ENCODE results near the gene STUB1.

Gene STUB1

DNA sequence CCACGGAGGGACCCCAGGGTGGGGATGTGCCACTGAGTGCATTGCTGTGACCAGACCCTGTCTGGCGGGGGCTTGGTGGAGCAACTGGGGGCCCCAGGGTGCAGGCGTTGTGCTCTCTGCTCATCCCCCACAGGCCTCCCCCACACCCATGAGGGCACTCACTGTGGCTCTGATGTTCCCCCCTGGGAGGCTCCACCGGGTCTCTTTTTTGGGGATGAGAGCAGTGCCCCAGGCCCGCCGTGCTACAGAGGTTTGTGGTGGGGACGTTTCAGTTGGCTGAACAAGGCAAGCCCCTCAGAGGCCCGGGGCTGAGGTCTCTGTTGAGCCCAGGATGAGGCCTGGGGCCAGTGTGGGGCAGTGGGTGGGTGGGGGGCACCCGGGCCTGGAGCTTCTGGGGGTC, 43.5 kb downstream of the STUB1 start:
- in situ Hi-C loops (cut with MboI; ENCODE audit: low pct_unique_long_range_greater_than_20kb, low sequenced_read_pairs, unreplicated experiment): no loop called here
- DNase-seq (ENCODE audit: low spot score): no peak
- TF ChIP-seq, protein P1, sequence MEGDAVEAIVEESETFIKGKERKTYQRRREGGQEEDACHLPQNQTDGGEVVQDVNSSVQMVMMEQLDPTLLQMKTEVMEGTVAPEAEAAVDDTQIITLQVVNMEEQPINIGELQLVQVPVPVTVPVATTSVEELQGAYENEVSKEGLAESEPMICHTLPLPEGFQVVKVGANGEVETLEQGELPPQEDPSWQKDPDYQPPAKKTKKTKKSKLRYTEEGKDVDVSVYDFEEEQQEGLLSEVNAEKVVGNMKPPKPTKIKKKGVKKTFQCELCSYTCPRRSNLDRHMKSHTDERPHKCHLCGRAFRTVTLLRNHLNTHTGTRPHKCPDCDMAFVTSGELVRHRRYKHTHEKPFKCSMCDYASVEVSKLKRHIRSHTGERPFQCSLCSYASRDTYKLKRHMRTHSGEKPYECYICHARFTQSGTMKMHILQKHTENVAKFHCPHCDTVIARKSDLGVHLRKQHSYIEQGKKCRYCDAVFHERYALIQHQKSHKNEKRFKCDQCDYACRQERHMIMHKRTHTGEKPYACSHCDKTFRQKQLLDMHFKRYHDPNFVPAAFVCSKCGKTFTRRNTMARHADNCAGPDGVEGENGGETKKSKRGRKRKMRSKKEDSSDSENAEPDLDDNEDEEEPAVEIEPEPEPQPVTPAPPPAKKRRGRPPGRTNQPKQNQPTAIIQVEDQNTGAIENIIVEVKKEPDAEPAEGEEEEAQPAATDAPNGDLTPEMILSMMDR (IDR thresholded peaks at IDR 0.05; ENCODE audit: extremely low read depth, insufficient read depth, missing control alignments): no peak

DNA sequence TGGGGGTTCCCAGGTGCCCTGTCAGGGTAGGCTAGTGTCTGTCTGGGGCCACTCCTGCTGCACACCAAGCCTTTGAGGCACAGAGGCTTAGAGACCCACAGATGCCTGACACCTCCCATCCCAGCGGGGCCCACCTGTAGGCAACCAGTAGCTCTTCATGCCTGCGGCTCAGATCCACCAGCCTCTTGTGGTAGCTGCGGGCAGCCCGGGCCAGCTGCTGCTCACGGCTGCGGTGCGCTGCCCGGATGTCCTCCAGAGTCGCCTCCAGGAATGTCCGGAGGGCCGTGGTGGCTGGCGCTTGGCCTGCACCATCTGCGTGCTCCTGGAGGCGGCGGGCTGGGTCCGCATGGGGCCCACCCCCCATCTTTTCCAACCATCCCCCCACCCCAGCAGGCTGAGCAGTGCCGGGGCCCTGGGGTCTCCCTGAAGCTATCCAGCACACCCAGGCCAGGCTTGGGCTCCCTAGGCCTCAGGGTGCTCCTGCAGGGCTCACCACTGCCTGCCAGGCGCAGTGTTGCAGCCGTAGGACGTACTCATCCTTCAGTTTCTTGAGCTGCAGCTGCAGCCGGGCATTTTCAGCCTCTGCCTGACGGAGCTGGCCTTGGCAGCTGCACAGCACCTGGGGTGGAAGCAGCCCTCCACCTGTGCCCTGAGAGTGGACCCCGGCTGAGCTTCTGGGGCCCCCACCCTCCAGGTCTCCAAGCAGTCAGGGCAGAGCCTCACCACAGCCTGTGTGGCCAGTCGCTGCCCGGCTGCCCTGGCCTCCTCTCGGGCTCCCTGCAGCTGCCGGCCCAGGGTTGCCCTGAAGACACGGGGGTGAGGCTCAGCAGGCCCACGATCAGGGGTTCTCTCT, 44.2 kb downstream of the STUB1 start:
- in situ Hi-C loops (cut with MboI; ENCODE audit: low pct_unique_long_range_greater_than_20kb, low sequenced_read_pairs, unreplicated experiment): no loop called here
- DNase-seq (ENCODE audit: low spot score): no peak
- TF ChIP-seq, protein P1 (IDR thresholded peaks at IDR 0.05; ENCODE audit: extremely low read depth, insufficient read depth, missing control alignments): no peak

DNA sequence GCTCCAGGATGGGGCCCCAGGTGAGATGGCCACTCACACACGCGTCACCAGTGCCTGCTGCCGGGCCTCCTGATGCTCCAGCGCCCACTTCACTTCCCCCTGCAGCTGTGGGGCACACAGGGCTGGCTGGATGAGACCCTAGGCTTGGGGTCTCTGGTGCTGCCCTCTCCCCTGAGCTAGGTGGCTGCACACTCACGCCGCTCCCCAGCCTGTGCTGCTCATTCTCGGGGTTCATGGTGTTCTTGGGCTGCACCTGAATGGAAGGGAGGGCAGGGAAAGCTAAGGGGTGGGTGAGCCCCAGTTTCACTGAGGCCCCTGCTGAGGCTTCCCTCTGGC, 44.8 kb downstream of the STUB1 start:
- DNase-seq (ENCODE audit: low spot score): no peak
- in situ Hi-C loops (cut with MboI; ENCODE audit: low pct_unique_long_range_greater_than_20kb, low sequenced_read_pairs, unreplicated experiment): no loop called here
- TF ChIP-seq, protein P1 (IDR thresholded peaks at IDR 0.05; ENCODE audit: extremely low read depth, insufficient read depth, missing control alignments): no peak

DNA sequence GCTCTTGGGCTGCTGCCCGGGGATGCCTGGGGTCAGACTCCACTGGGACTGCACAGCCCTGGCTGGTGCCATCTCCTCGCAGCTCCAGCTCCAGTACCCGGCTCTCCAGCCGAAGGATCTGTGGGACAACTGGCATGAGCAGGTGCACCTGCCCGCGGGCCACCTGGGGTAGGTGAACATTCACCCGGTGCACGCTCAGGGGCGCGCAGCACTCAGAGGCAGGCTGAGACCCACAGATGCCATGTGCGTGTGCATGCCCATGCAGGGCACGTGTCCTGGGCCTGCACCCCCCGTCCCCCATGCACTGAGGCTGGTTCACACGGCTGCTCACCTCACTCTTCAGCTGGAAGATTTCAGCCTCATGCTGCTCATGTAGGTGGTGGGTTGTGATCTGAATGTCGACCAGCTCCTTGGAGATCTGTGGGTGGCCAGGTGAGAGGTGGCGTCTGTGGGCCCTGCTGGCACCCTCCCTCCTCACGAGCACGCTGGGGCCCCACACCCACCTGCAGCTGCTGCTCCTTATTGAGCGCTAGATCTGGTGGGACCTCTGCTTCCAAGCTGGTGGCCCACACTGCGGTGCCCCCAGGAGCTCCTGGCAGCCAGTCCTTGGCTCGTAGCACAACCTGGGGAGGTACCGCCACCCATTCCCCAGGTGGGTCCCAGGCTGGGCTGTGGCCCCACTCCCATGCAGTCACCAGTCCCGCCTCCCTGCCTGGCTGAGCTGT, 45.4 kb downstream of the STUB1 start:
- in situ Hi-C loops (cut with MboI; ENCODE audit: low pct_unique_long_range_greater_than_20kb, low sequenced_read_pairs, unreplicated experiment): no loop called here
- TF ChIP-seq, protein P1 (IDR thresholded peaks at IDR 0.05; ENCODE audit: extremely low read depth, insufficient read depth, missing control alignments): no peak
- no peak for DNase-seq (ENCODE audit: low spot score)

DNA sequence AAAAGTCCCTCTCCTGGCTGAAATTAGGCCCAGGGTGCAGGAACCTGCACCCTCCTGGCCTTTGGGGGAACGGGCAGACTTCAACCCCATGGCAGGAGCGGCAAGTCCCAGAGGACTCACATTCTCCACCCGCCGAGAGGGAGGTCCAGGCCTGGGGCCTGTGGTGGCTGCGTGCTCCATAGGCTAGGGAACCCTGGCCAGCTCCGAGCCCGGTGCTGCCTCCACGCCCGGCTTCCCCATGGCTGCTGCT, 45.9 kb downstream of the STUB1 start:
- TF ChIP-seq, protein P1 (IDR thresholded peaks at IDR 0.05; ENCODE audit: extremely low read depth, insufficient read depth, missing control alignments): no peak
- no peak for DNase-seq (ENCODE audit: low spot score)
- in situ Hi-C loops (cut with MboI; ENCODE audit: low pct_unique_long_range_greater_than_20kb, low sequenced_read_pairs, unreplicated experiment): no loop called here

DNA sequence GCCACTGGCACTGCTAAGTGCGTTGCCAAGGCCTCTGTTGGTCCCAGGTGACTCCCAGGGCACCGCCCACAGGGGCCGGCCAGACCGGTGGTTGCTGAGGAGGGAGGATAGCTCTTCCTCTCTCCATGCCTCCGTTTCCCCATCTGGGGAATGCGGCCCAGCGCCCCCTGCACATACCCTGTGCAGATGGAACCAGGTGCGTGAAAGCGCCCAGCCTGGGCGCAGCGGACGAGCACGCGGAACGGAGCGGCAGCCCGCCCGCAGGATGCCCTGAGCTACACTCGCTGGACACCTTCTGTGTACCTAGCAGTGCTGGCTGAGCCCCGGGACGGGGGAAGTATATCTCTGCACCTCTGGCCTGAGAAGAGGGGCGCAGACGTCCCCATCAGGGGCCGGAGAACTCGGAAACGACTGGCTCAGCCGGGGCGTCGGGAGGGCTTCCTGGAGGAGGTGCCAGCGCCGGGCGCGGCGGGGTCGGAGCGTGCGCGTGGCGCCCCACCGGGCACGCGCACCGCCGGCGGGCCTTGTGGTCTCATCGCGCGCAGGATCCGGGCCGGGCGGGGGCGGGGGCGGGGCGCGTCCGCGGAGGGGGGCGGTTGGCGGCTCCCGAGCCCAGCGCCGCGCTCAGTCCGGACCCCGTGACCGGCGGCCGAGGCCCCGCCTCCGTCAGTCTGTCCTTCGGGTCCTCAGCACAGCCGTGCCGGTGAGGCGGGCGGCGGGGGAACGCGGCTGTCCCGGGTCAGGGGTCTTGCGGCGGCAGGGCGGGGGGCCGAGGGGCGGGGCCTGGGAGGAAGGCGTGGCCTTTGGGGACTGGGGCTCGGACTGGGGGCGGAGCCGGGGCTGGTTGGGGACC, 46.5 kb downstream of the STUB1 start, which contains the start of the genes CCDC78 and HAGHL:
Gene CCDC78 (minus strand): TSS at position 6 of the 853 bp plus-strand sequence. CDS start 76 bp downstream, outside the sequence.
Gene HAGHL (plus strand): TSS at position 669 of the 853 bp plus-strand sequence. CDS start 404 bp downstream, outside the sequence.
- TF ChIP-seq, protein P1 (IDR thresholded peaks at IDR 0.05; ENCODE audit: extremely low read depth, insufficient read depth, missing control alignments): peak; percentile 1
- DNase-seq (ENCODE audit: low spot score): peak; percentile 90
- in situ Hi-C loops (cut with MboI; ENCODE audit: low pct_unique_long_range_greater_than_20kb, low sequenced_read_pairs, unreplicated experiment): no loop called here
